Subcutaneous adipose tissue (tissue), 4 donors: Measurements from ENCODE around the gene TMC3. TPM values are rescaled to one million over a fixed set of nuclear protein-coding genes. Genes with fewer than 3 reads are reported as not detected.

Experiments
- total RNA-seq, 4 donors: library from RNA; depleted of rRNA; stranded (reverse); fragments of >200 nt; gene quantifications; one replicate each; pipeline ENCODE4 v1.1.0, GENCODE V29; 2016
- TF ChIP-seq, protein P1 (sequence below): fragments of 450-650 bp; IDR thresholded peaks from one replicate; pipeline ENCODE4 v1.5.1; 2016; ENCODE audit warnings: low read depth, mild to moderate bottlenecking, control low read depth, antibody characterized with exemption, moderate library complexity

The TMC3 gene
- total RNA-seq, 4 donors from 2014 or later = not detected

GRCh38 chr15:81327516-81327915 is 46.5 kb downstream of the TMC3 start:
- TF ChIP-seq, protein P1, sequence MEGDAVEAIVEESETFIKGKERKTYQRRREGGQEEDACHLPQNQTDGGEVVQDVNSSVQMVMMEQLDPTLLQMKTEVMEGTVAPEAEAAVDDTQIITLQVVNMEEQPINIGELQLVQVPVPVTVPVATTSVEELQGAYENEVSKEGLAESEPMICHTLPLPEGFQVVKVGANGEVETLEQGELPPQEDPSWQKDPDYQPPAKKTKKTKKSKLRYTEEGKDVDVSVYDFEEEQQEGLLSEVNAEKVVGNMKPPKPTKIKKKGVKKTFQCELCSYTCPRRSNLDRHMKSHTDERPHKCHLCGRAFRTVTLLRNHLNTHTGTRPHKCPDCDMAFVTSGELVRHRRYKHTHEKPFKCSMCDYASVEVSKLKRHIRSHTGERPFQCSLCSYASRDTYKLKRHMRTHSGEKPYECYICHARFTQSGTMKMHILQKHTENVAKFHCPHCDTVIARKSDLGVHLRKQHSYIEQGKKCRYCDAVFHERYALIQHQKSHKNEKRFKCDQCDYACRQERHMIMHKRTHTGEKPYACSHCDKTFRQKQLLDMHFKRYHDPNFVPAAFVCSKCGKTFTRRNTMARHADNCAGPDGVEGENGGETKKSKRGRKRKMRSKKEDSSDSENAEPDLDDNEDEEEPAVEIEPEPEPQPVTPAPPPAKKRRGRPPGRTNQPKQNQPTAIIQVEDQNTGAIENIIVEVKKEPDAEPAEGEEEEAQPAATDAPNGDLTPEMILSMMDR = no peak

- TF ChIP-seq, protein P1 = no peak
Measured at GRCh38 chr15:81326466-81327212, 47.4 kb downstream of the TMC3 start.

DNA sequence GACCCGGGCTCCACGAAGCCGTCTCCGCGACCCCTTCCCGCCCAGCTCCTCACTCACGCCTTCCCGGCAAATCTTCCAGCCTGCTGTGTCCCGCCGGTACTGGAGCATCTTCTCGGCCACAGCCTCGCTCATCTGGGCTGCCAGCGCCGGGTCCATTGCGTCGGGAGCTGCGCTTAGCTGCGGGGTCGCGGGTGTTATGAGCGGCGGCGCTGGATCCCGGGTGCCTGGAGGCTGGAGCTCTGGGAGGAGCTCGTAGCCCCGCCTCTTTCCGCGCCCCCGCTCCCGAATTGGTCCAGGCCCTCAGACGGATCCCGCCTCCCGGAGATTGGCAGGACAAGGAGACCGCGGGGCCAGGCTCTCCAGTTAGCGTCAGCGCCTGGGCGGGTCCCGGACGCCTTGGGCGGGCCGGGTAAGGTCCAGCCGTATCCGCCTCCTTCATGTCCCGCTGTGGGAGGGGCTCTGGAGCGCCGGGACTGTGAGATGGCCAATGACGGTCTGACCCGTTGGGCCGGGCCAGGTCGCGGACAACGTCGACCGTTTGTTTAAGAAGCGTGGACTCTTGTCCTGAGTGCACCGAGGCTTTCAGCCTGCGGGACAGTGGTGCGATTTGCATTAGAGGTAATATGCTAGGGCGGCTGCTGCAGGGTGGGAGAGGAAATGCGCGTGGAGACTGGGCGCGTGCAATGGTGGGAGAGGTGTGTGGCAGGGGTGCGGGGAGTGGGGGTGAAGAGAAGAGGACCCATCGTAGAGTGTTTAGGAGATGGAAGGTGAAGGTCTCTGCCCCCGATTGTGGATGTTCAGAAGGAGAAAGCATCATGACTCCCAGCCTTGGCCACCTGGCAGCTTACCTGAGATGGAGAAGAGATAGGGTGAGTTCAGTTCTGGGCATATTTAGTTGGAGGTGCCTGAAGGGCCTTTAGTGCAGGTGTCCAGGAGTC is 49.8 kb downstream of the TMC3 start, which contains the start of gene STARD5:
STARD5 (minus strand) TSS at position 198 of the 938 bp plus-strand sequence; CDS start at position 156, 42 bp downstream.
- TF ChIP-seq, protein P1 = no peak

DNA sequence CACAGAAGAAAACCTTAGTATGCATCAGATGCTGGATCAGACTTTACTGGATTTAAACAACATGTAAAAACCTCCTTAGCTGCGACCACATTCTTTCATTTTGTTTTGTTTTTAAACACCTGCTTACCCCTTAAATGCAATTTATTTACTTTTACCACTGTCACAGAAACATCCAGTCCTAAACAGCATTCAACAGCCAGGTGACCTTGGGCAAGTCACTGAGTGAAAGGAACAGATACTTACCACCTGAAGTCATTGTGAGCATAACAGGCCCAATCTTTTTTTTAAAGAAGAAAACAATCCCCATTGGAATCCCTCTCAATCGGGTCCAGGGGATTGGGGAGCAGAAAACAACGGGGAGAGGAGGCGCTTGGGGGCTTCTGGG is 50.5 kb downstream of the TMC3 start:
- TF ChIP-seq, protein P1 = no peak

- TF ChIP-seq, protein P1 = no peak
Measured at GRCh38 chr15:81322676-81323253, 51.2 kb downstream of the TMC3 start.

GRCh38 chr15:81321667-81322066 is 52.3 kb downstream of the TMC3 start:
- TF ChIP-seq, protein P1 = no peak

GRCh38 chr15:81317642-81318017 is 56.4 kb downstream of the TMC3 start:
- TF ChIP-seq, protein P1 = no peak
